HG03354 (cell line): Measurements from ENCODE around the gene BACH2.
"Not testable (repeated sequence)": the region's sequence is repeated elsewhere in the genome, so short reads cannot be mapped to it uniquely, and the experiment has no call there.

ENCODE experiments used
- ATAC-seq: cut with Tn5 transposase; IDR thresholded peaks from one replicate; pipeline ENCODE4 v1.9.1; 2021; ENCODE audit warnings: mild to moderate bottlenecking; ENCODE audit not compliant: unreplicated experiment, poor library complexity, severe bottlenecking

The BACH2 gene

GRCh38 chr6:90053614-90054013 lies 243.0 kb downstream of the BACH2 start:
- no peak for ATAC-seq

GRCh38 chr6:90049295-90049694 lies 247.3 kb downstream of the BACH2 start:
- ATAC-seq, result no peak

GRCh38 chr6:90048206-90048967 lies 248.3 kb downstream of the BACH2 start:
- ATAC-seq, result no peak

GRCh38 chr6:90045535-90045934 lies 251.1 kb downstream of the BACH2 start:
- no peak for ATAC-seq

GRCh38 chr6:90044833-90045381 lies 251.7 kb downstream of the BACH2 start:
- ATAC-seq, result no peak

- ATAC-seq, result no peak
Observed at GRCh38 chr6:90044182-90044832, 252.3 kb downstream of the BACH2 start.

- no peak for ATAC-seq
Observed at GRCh38 chr6:90040931-90041330, 255.7 kb downstream of the BACH2 start.

GRCh38 chr6:90039911-90040310 lies 256.7 kb downstream of the BACH2 start:
- ATAC-seq, result no peak

- no peak for ATAC-seq
Observed at GRCh38 chr6:90038961-90039653, 257.5 kb downstream of the BACH2 start.

- no peak for ATAC-seq
Observed at GRCh38 chr6:90036963-90037362, 259.7 kb downstream of the BACH2 start.

GRCh38 chr6:90035047-90035723 lies 261.5 kb downstream of the BACH2 start:
- no peak for ATAC-seq

GRCh38 chr6:90033746-90034271 lies 262.8 kb downstream of the BACH2 start:
- no peak for ATAC-seq

GRCh38 chr6:90032489-90033212 lies 264.0 kb downstream of the BACH2 start:
- ATAC-seq, result not testable (repeated sequence)

- no peak for ATAC-seq
Observed at GRCh38 chr6:90028995-90029635, 267.5 kb downstream of the BACH2 start.

GRCh38 chr6:90028066-90028778 lies 268.4 kb downstream of the BACH2 start:
- ATAC-seq, result no peak

- no peak for ATAC-seq
Observed at GRCh38 chr6:90026216-90026615, 270.4 kb downstream of the BACH2 start.

- ATAC-seq, result no peak
Observed at GRCh38 chr6:90025523-90026061, 271.1 kb downstream of the BACH2 start.

- no peak for ATAC-seq
Observed at GRCh38 chr6:90024633-90025032, 272.0 kb downstream of the BACH2 start.
